Right lobe of liver (tissue), 4 donors: Measurements from ENCODE around the gene BYSL.

Experiments used
- POLR2A ChIP-seq: fragments of 450-650 bp; IDR thresholded peaks from one replicate; pipeline ENCODE4 v1.6.1; 2017; ENCODE audit warnings: antibody characterized with exemption, mild to moderate bottlenecking
- TF ChIP-seq, protein P1 (sequence below), 4 donors: fragments of 200-600 bp in 3 of 4; fragments of 450-650 bp in 1 of 4; IDR thresholded peaks; one replicate each; pipeline versions ENCODE4 v1.5.1 to v1.8.0; 2016 to 2022; ENCODE audit warnings: antibody characterized with exemption in 4 of 4, mild to moderate bottlenecking in 2 of 4
- donor health status: DM: no; HTN: no; CAD: no.
- donor health status: DM: no; HTN: no; CAD: no.
- donor health status: DM: no; HTN: yes; CAD: no.

GRCh38 chr6:41963371-41963770 is 42.1 kb downstream of the BYSL start:
- TF ChIP-seq, protein P1, sequence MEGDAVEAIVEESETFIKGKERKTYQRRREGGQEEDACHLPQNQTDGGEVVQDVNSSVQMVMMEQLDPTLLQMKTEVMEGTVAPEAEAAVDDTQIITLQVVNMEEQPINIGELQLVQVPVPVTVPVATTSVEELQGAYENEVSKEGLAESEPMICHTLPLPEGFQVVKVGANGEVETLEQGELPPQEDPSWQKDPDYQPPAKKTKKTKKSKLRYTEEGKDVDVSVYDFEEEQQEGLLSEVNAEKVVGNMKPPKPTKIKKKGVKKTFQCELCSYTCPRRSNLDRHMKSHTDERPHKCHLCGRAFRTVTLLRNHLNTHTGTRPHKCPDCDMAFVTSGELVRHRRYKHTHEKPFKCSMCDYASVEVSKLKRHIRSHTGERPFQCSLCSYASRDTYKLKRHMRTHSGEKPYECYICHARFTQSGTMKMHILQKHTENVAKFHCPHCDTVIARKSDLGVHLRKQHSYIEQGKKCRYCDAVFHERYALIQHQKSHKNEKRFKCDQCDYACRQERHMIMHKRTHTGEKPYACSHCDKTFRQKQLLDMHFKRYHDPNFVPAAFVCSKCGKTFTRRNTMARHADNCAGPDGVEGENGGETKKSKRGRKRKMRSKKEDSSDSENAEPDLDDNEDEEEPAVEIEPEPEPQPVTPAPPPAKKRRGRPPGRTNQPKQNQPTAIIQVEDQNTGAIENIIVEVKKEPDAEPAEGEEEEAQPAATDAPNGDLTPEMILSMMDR (IDR thresholded peaks at IDR 0.05): no peak
- no peak for TF ChIP-seq POLR2A
